HG02678 (cell line): Measurements from ENCODE around the gene EPS8L2.
"Not testable (repeated sequence)": the region's sequence is repeated elsewhere in the genome, so short reads cannot be mapped to it uniquely, and the experiment has no call there.

Experiments
- ATAC-seq: cut with Tn5 transposase; IDR thresholded peaks from one replicate; pipeline ENCODE4 v1.9.1; 2021; ENCODE audit warnings: mild to moderate bottlenecking, moderate library complexity; ENCODE audit not compliant: unreplicated experiment

The EPS8L2 gene

GRCh38 chr11:689625-690024 lies 16.4 kb upstream of the EPS8L2 start:
- ATAC-seq: no peak

DNA sequence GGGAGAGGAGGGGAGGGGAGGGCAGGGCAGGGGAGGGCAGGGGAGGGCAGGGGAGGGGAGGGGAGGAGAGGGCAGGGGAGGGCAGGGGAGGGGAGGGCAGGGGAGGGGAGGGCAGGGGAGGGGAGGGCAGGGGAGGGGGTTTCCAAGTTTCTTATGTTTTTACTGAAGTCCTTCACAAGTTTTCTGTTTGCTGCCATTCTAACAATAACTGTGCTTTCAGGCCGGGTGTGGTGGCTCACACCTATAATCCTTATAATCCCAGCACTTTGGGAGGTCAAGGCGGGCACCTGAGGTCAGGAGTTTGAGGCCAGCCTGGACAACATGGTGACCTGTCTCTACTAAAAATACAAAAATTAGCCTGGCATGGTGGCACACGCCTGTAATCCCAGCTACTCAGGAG lies 15.8 kb upstream of the EPS8L2 start:
- ATAC-seq: not testable (repeated sequence)

GRCh38 chr11:690738-691633 lies 15.0 kb upstream of the EPS8L2 start:
- ATAC-seq: no peak

GRCh38 chr11:691710-692590 lies 14.1 kb upstream of the EPS8L2 start:
- no peak for ATAC-seq

DNA sequence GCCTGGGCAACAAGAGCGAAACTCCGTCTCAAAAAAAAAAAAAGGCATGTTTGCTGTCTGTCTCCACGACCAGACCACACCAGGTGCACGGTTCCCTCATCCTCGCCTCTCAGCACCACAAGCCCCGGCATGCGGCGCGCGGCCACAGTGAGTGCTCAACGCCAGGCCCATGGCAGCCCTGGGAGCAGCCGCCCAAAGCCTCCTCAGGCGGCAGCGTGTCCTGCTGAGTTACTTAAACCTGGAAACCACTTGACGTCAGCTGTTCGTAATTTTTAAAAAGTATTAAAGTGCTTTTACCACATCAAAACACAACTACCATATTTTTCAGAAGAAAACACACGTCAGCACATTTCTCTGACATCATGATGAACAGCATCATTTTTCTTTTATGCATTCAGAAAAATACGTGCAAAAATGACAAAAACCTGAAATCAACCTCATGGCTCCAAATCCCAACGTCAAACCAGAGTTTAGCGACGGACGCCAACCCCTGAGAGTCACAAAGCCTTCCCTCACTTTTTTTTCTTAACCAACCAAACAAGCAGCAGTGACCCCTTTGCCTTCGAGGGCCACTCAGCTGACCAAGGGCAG lies 13.1 kb upstream of the EPS8L2 start:
- no peak for ATAC-seq

- ATAC-seq: no peak
These were observed 12.6 kb upstream of the EPS8L2 start for GRCh38 chr11:693415-693831.

GRCh38 chr11:693887-694562 lies 12.0 kb upstream of the EPS8L2 start:
- ATAC-seq: no peak

DNA sequence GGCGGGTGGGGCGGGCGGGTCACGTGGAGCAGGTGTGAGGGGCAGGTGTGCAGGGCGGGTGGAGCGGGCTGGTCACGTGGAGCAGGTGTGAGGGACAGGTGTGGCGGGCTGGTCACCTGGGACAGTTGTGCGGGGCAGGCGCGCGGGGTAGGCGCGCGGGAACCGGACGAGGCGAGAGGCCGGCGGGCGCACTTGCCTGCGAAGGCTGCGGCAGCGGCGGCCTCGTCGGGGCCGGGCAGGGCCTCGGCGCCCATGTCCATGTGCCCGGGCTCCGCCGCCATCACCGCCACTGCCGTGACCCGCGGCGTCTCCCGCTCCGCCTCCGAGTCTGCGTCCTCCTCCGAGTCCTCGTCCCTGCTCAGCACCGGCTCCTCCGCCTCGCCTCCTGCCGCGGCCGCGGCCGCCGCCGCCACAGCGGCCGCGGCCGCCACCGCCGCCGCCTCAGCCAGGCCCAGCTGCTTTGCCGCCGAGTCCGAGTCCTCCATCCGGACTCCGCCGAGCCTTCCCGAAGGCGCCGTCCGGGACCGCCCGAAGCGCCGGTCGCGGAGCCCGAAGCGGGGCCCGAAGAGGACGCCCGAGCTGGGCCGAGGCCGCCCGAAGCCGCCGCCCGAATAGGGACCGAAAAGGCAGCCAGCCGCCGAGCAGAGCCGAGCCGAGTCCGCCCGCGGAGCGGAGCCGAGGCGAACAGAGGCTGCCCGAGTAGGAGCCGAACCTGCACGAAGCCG lies 11.3 kb upstream of the EPS8L2 start, which contains the start of gene DEAF1:
Gene DEAF1 (minus strand): TSS at position 660 of the 725 bp plus-strand sequence. CDS start 175 bp downstream, at position 485.
- ATAC-seq: peak; percentile 74

DNA sequence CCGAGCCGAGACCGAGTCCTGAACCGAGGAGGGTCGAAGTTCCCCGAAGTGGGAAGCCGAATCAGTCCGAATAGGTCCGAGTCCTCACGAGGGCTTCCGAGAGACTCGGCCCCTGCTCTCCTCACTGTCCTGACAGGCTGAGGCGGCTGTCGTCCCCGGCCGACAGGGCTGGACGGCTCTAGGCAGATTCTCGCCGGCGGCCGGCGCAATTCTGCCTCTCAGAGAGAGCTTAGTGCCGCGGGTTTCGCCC lies 10.8 kb upstream of the EPS8L2 start:
- ATAC-seq: no peak

GRCh38 chr11:695538-696248 lies 10.3 kb upstream of the EPS8L2 start, which contains the start of gene TMEM80:
TSS of gene TMEM80 (plus strand) at chr11:695816. CDS start at chr11:695828, 12 bp downstream.
- peak; percentile 73 for ATAC-seq

DNA sequence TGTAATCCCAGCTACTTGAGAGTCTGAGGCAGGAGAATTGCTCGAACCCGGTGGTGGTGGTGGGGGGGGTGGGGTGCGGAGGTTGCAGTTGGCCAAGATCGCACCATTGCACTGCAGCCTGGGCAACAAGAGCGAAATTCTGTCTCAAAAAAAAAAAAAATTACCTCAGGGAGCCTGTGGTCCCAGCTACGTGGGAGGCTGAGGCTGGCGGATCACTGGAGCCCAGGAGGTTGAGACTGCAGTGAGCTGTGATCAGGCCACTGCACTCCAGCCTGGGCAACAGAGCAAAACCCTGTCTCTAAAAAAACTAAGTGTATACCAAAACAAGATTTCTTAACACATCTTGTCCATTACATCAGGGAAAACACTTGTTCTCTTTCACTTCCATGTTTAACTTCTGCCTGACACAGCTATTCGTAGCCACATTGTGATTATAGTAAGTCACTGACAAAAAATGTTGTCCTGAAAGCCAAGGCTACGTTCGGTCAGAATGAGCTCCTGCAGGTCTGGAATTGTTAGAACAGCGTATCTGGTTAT lies 9.0 kb upstream of the EPS8L2 start:
- ATAC-seq: no peak

GRCh38 chr11:697811-698311 lies 8.2 kb upstream of the EPS8L2 start:
- no peak for ATAC-seq

DNA sequence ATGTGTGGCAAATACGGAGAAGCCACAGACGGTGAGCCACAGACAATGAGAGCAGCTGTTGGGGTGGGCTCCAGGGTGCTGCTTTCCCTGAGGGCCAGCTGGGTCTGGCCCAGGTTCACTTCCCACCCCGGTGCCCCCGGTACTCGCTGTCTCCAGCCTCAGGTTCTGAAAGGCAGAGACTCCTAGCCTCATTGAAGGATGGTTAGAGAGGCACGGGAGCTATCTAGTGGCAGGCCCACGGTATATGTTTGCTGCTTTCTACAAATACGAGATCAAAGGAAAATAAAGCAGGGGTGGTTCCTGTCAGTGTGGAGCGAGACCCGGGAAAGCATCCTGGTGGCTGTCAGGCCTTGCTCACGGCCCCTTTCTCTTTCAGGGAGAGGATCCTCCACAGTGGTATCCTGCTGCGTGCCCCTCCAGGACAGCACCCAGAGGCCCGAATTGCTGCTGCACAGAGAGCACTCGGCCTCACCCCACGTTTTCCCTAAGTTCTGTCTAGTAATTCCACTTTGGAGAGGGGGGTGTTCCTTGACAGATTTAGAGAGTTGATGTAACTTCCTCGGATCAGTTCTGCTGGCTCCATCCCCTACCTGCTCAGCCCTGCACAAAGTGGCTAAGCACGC lies 7.4 kb upstream of the EPS8L2 start:
- no peak for ATAC-seq

- no peak for ATAC-seq
These were observed 6.9 kb upstream of the EPS8L2 start for GRCh38 chr11:699116-699508.

DNA sequence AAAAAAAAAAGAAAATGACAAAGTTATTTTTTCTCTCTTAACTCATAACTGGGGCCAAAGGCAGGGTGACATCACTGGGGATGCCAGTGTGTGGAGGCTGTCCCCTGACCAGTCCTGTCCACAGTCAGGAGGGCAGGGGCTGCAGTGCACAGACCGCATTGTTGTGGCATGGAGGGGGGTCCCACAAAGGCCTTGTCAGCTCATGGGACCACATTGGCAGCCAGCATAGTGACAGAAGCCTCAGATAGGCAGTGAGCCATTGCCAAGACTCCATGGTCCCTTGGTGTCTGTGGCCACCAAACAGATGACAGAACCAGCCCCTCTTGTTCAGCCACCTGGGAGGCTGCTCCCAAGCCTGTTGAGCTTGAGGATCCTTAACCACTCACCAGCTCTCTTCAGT lies 6.3 kb upstream of the EPS8L2 start:
- no peak for ATAC-seq

DNA sequence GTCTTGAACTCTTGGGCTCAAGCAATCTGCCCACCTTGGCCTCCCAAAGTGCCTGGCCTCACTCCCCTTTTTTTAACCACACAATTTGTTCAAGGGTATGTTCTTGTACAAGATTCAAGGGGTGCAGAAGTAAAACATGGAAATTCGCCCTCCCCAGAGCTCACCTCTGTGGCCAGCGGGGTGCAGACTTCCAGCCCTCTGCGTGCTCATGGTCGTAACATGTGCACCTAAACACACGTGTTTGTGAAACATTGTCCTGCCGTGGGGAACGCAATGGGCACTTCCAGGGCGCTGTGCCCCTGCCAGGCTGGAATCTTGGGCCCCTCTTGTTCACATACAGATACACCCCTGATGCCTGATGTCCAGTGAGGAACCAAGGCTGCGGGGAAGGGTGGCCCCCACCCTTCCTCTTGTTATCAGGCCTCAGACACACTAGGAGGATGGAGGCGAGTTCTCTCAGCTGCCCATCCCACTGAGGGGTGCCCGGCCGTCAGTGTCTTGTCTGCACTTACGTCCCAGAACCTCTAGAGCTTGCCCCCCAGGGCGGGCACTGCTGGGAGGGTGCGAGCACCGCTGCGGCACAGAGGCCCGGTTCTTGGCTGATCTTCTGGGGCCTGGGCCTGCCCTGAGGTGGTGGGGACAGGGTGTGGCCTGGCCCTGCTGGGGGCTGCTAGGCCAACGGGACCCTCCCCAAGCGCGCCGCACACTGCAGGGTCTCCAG lies 4.1 kb upstream of the EPS8L2 start:
- ATAC-seq: no peak

DNA sequence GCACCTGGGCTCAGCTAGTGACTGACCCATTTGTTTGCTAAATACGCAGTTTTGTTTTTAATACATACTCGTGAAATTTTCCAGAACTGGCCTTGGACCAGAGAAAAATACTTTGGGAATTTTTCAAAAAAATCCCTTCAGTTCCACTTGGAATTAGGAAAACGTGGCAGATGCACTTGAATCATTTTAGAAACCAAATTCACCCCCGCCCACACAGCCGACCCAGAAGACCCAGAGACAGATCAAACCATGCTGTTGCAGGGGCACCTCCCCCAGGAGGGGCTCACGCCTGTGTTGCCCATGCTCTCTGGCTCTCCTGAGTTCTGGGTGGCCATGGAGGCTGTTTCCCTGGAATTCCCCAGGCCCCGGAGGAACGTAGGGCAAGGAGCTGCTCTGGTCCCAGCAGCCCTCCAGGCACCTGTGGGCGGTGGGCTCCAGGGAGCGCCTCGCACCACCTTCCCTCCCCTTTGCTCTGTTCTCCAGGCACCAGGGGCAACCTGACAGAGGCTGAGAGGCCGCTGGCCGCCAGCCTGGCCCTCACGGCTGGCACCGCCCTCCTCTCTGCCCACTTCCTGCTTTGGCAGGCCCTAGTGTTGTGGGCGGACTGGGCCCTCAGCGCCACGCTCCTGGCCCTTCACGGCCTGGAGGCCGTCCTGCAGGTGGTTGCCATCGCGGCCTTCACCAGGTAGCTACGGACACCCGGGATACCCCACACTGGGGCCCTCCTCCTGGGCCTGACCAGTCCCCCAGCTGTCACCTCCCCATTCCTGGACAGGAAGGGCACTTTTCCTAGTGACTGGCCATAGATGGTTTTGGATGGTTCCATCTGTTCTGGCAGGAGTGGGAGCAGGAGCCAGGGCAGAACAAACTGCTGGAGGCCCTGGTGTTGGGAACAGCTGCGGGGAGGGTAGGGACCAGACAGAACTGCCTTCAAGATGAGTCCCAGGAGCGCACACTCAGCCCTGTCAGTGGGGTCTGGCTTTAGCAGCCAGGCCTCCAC lies 3.3 kb upstream of the EPS8L2 start:
- ATAC-seq: no peak
